Prostate gland (tissue), 2 donors: ENCODE results near the gene PHEX. TPM values are rescaled to one million over a fixed set of nuclear protein-coding genes. Genes with fewer than 3 reads are reported as not detected.

ENCODE experiments used
- DNase-seq: peaks from one replicate; pipeline ENCODE4 v3.0.0-alpha.2; 2019; ENCODE audit warnings: low spot score
- H3K27ac ChIP-seq, 2 donors: fragments of 200-600 bp; sonication (generic); 2 replicates each; pipeline ENCODE4 v1.5.1; 2017 to 2019
- H3K27me3 ChIP-seq: fragments of 200-600 bp; sonication (generic); replicated peaks from 2 replicates; pipeline ENCODE4 v1.5.1; 2019; ENCODE audit not compliant: insufficient read depth
- H3K36me3 ChIP-seq, 2 donors: fragments of 200-600 bp; sonication (generic); 1 replicate in 1 of 2; 2 replicates in 1 of 2; pipeline versions ENCODE4 v1.5.1 to v1.8.1; 2017 to 2019
- H3K4me1 ChIP-seq: fragments of 200-600 bp; sonication (generic); replicated peaks from 2 replicates; pipeline ENCODE4 v1.5.1; 2019
- H3K4me3 ChIP-seq, 2 donors: fragments of 200-600 bp; sonication (generic); 2 replicates each; pipeline ENCODE4 v1.5.1; 2017 to 2019
- H3K9me3 ChIP-seq: fragments of 200-600 bp; sonication (generic); 2 replicates; pipeline ENCODE4 v1.5.1; 2017
- POLR2A ChIP-seq: fragments of 450-650 bp; IDR thresholded peaks from one replicate; pipeline ENCODE4 v1.6.1; 2016; ENCODE audit warnings: antibody characterized with exemption, mild to moderate bottlenecking
- POLR2AphosphoS5 ChIP-seq: sonication (generic); formaldehyde crosslinking; IDR thresholded peaks from one replicate; pipeline ENCODE4 v1.6.1; 2017; ENCODE audit warnings: antibody characterized with exemption
- WGBS: methylation state at CpG from one replicate; pipeline ENCODE4 v1.1.5; 2018; 5-methylcytosine and 5-hydroxymethylcytosine counted together
- intact Hi-C: fragments of 100-400 bp; cut with DNase I; formaldehyde crosslinking; loops from one replicate; pipeline ENCODE4 v1.14.2; 2022
- total RNA-seq, 2 donors: library from RNA; depleted of rRNA; stranded (reverse); fragments of >200 nt; gene quantifications; one replicate each; pipeline ENCODE4 v1.1.0, GENCODE V29; 2016
- TF ChIP-seq, protein P1 (sequence below), 4 experiments: fragments of 200-600 bp in 2 of 4; fragments of 450-650 bp in 2 of 4; sonication (generic) in 2 of 4; IDR thresholded peaks; 1 replicate in 3 of 4; 2 replicates in 1 of 4; pipeline ENCODE4 v1.5.1; 2016 to 2019; ENCODE audit warnings: antibody characterized with exemption in 4 of 4, mild to moderate bottlenecking in 2 of 4, moderate library complexity in 2 of 4

Gene PHEX
- total RNA-seq, result under 1 TPM; 0.34 to 0.82 TPM

DNA sequence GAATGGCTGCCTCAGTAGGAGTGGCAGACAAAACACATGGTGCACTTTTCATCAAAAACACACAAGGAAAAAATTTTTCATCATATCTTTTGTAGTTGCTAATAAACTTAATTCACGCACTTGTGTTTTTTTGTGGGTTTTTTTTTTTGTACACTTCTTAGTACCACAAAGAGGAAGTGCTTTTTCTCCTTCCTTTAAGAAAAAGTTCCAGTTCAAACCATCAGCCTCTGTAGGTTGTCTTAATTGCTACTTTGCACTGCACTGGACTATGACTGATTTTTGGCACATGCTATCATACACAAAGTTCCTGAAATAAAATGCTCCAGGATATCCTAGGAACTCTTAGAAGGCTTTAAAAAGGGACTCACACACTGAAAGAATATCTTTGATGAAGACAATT lies at the start of gene PHEX:
PHEX (plus strand) TSS at position 242 of the 400 bp plus-strand sequence. CDS start 681 bp downstream, outside the sequence.
- Histone ChIP-seq H3K36me3 (no peaks in the 10 kb centered on the region), H3K9me3 (no peaks in the 10 kb centered on the region), H3K27ac (no peak within 1 kb of the TSS), H3K4me3 (no peak within 1 kb of the TSS), H3K4me1 (no peaks in the 10 kb centered on the region), H3K27me3 (no peaks in the 10 kb centered on the region)
- WGBS, result 83% methylated on average over 1 of the region's 1 CpG
- no peak for DNase-seq
- intact Hi-C loops, result no loop called here
- no peak for TF ChIP-seq POLR2A
- TF ChIP-seq, protein P1, sequence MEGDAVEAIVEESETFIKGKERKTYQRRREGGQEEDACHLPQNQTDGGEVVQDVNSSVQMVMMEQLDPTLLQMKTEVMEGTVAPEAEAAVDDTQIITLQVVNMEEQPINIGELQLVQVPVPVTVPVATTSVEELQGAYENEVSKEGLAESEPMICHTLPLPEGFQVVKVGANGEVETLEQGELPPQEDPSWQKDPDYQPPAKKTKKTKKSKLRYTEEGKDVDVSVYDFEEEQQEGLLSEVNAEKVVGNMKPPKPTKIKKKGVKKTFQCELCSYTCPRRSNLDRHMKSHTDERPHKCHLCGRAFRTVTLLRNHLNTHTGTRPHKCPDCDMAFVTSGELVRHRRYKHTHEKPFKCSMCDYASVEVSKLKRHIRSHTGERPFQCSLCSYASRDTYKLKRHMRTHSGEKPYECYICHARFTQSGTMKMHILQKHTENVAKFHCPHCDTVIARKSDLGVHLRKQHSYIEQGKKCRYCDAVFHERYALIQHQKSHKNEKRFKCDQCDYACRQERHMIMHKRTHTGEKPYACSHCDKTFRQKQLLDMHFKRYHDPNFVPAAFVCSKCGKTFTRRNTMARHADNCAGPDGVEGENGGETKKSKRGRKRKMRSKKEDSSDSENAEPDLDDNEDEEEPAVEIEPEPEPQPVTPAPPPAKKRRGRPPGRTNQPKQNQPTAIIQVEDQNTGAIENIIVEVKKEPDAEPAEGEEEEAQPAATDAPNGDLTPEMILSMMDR (IDR thresholded peaks at IDR 0.05), result no peak
- no peak for TF ChIP-seq POLR2AphosphoS5

DNA sequence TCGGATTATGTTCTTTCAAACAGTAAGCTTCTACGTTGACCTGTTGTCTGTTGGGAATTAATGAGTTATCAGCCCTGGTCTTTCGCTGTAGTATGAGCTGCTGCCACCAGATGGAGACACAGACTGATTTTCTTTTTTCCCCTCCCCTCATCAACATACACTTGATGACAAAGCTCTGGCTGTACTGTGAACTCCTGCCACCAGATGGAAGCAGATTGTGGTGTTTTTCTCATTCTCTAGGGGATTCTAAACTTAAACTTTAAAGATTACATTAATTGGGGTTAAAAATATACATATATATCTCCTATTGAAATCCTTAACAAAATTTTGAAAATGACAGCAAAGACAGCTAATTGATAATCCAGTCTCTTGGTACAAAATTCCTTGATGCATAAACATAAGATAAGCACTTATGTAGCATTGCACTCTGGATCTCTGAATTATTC lies 46.8 kb upstream of the PHEX start:
- DNase-seq, result peak; percentile 45
- no peak overlapping the region for H3K4me3 ChIP-seq
- H3K4me1 ChIP-seq, result no peaks in the 10 kb centered on the region
- no peaks in the 10 kb centered on the region for H3K36me3 ChIP-seq
- intact Hi-C loops, result no loop called here
- TF ChIP-seq, protein P1 (IDR thresholded peaks at IDR 0.05), result peak; percentile 44 to 91 (median 72)
- TF ChIP-seq POLR2A (no peak), POLR2AphosphoS5 (peak; percentile 47)
- H3K27ac ChIP-seq, result no peak overlapping the region
- no peaks in the 10 kb centered on the region for H3K27me3 ChIP-seq
- WGBS, result 13% methylated on average over 3 of the region's 3 CpGs
- H3K9me3 ChIP-seq, result no peaks in the 10 kb centered on the region

DNA sequence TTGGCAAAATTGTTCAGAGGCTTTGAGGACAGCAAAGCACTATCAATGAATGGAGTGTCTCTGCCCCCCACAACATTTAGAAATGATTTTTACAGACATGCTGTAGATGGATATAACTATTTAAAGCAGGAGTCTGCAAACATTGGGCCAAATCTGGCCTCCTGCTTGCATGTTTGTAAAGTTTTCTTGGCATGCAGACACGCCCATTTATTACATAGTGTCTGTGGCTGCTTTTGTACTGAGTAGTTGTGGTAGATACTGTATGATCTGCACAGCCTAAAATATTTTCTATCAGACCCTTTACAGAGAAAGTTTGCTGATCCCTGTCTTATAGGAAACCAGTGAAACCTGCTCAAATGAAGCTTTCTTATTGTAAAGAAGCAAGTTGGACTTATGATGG lies 45.5 kb upstream of the PHEX start:
- no peaks in the 10 kb centered on the region for H3K9me3 ChIP-seq
- H3K36me3 ChIP-seq, result no peaks in the 10 kb centered on the region
- intact Hi-C loops, result no loop called here
- no peak for TF ChIP-seq POLR2AphosphoS5
- TF ChIP-seq POLR2A, result no peak
- TF ChIP-seq, protein P1 (IDR thresholded peaks at IDR 0.05), result no peak
- H3K4me1 ChIP-seq, result no peaks in the 10 kb centered on the region
- DNase-seq, result no peak
- H3K4me3 ChIP-seq, result no peak overlapping the region
- 62% methylated on average over 1 of the region's 1 CpG for WGBS
- H3K27ac ChIP-seq, result no peak overlapping the region
- no peaks in the 10 kb centered on the region for H3K27me3 ChIP-seq

DNA sequence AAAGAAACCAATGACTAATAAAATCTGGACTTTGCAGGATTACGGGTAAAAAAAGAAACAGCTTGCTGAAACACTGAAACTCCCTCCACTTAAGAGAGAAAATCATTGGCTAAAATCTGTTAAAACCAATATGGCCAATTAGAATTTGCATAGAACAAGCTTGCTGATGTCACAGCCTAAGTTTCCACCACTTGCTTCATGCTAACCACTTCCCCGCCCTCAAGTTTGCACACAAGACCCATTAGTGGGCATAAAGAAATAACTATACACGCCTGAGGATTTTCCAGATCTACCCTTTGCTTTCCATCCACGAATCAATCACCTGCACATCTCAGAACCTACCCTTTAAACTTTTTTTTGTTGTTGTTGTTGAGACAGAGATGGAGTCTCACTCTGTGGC lies 42.7 kb upstream of the PHEX start:
- no peaks in the 10 kb centered on the region for H3K27me3 ChIP-seq
- TF ChIP-seq POLR2AphosphoS5 (no peak), POLR2A (no peak)
- TF ChIP-seq, protein P1 (IDR thresholded peaks at IDR 0.05), result no peak
- DNase-seq, result no peak
- 97% methylated on average over 4 of the region's 4 CpGs for WGBS
- no peak overlapping the region for H3K4me3 ChIP-seq
- intact Hi-C loops, result no loop called here
- no peaks in the 10 kb centered on the region for H3K9me3 ChIP-seq
- no peaks in the 10 kb centered on the region for H3K4me1 ChIP-seq
- no peak overlapping the region for H3K27ac ChIP-seq
- H3K36me3 ChIP-seq, result no peaks in the 10 kb centered on the region

DNA sequence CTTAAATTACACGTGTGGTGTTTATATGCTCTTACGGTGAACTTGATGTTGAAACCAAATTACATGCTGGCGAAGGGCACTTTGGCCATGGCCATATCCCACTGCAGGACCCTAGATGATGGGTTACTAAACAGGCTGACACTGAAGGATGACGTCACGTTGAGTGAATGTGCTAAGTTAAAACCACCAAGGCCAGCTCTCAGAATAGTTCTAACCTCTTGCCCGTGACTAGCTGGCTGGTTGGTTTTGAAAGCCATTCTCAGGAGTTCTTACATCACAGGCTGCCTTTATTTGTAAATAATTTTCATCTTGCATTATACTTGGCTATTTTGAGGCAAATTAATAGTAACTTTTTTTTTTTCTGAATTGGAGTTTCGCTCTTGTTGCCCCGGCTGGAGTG lies 41.3 kb upstream of the PHEX start:
- TF ChIP-seq POLR2AphosphoS5 (no peak), POLR2A (no peak)
- TF ChIP-seq, protein P1 (IDR thresholded peaks at IDR 0.05), result no peak
- Histone ChIP-seq H3K36me3 (no peaks in the 10 kb centered on the region), H3K27ac (no peak overlapping the region), H3K4me3 (no peak overlapping the region), H3K4me1 (no peaks in the 10 kb centered on the region), H3K27me3 (no peaks in the 10 kb centered on the region), H3K9me3 (no peaks in the 10 kb centered on the region)
- DNase-seq, result no peak
- WGBS, result 96% methylated on average over 8 of the region's 8 CpGs
- intact Hi-C loops, result no loop called here
